ENCODE measurements around the gene ZPR1.

DNA sequence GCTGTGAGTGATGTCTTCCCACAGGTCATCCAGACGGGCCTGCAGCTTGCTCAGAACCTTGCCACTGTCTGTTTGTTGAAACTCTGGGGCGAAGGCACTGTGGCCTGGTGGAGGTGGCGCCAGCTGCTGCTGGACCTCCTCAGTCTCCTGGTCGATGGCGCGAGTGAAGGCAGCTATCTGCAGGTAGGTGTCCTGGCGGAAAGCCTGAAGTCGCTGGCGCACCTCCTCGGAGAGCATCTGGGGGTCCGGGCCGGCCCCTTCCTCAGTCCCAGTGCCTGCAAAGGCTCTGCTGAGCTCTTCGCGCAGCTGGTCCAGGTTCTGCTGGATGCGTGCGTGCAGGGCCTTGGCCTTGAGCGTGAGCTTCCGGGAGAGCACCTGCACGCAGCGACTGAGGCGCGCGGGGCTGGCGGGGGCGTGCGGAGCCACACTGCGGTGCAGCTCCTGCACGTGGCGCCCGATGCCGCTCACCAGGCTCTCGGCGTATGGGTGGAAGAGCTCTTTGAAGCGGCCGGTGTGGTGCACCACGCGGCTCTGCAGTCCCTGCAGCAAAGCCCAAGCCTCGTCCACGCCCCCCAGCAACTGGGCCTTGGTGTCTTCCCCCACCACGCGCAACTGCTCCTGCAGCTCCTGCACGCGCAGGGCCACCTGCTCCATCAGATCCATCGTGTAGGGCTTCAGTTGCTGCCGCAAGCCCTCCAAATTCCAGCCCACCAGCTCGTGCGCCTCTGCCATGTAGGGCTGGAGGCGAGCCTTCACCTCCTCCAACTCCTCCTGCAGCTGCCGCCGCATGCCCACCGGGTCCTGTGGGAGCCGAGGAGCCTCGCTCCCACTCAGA, 2.6 kb upstream of the ZPR1 start:
- TF ChIP-seq, protein P1, sequence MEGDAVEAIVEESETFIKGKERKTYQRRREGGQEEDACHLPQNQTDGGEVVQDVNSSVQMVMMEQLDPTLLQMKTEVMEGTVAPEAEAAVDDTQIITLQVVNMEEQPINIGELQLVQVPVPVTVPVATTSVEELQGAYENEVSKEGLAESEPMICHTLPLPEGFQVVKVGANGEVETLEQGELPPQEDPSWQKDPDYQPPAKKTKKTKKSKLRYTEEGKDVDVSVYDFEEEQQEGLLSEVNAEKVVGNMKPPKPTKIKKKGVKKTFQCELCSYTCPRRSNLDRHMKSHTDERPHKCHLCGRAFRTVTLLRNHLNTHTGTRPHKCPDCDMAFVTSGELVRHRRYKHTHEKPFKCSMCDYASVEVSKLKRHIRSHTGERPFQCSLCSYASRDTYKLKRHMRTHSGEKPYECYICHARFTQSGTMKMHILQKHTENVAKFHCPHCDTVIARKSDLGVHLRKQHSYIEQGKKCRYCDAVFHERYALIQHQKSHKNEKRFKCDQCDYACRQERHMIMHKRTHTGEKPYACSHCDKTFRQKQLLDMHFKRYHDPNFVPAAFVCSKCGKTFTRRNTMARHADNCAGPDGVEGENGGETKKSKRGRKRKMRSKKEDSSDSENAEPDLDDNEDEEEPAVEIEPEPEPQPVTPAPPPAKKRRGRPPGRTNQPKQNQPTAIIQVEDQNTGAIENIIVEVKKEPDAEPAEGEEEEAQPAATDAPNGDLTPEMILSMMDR (IDR thresholded peaks at IDR 0.05): no peak
- no peak for TF ChIP-seq POLR2A (IDR thresholded peaks at IDR 0.05)
